Myocyte (in vitro differentiated cells): ENCODE measurements around the gene C1R. TPM values are rescaled to one million over a fixed set of nuclear protein-coding genes. Genes with fewer than 3 reads are reported as not detected.

Source experiments
- DNase-seq: peaks from one replicate; pipeline ENCODE4 v3.0.0-alpha.2; 2012; ENCODE audit warnings: low read depth
- polyA plus RNA-seq: library from polyadenylated mRNA; unstranded; fragments of >200 nt; gene quantifications from one replicate; pipeline ENCODE4 v1.2.1, GENCODE V29; 2012; ENCODE audit warnings: missing spikeins
- total RNA-seq: library from RNA; depleted of rRNA; stranded (reverse); fragments of >200 nt; gene quantifications from 2 replicates; pipeline ENCODE4 v1.2.3, GENCODE V29; 2014

C1R gene
- 203 and 282 TPM in 2 replicates for total RNA-seq
- polyA plus RNA-seq = 183 TPM

DNA sequence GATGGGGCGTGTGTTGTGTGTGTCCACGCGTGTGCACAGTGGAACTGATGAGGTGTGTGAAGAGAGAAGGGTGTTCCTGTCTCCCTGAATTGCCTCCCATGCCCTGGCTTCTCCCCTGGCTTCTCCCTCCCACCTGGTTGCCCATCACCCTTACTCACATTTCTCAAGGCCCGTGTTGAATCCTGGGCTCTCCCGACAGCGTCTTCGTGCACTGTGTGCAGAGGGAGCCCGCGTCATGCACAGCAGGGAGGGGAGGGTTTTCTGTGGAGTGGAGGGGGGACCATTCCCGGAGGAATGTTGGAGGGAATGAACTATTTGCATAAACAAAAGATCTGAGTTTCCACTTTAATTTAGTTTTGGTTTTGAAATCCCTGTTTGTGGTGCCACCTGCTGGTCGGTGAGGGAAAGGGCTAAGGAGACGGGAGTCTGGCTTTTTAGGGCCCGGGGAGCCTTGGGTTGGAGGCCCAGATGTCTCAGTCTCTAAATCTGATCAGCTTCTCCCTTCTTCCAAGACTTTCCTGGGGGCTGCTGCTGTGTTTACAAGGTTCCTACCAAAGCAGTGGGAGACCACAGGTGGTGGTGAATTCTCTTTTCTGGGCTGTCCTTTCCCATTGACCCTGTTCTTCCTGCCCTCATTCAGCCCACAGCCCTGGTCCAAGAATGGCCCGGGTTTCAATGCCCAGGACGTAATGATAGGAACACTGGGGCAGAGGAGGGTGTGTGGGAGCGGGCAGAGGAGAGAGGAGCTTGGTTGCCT lies at the start of gene C1R:
Gene C1R, minus strand, starts transcription at position 217 of the 757 bp plus-strand sequence. Its CDS starts 57 bp downstream, at position 160.
- peak; percentile 90 for DNase-seq

GRCh38 chr12:7141351-7142005 lies 49.2 kb upstream of the C1R start:
- peak; percentile 77 for DNase-seq

DNA sequence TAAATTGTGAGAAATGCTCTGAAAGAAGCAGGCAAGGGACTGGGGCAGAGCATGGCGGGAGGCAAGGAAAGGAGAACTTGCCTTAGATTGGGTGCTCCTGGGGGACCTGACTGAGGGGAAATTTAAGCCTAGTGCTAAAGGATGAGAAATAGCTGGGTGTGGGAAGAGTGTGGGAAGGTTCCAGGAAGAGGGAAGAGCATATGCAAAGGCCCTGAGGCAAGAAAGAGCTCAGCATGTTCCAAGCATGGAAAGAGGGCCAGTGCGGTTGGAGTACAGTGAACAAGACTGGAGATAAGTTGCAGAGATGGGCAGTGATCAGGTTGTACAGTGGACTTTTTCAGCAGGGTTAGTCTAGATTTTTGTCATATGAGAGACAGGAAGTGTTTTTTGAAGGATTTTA lies 47.0 kb upstream of the C1R start:
- no peak for DNase-seq

- DNase-seq = no peak
Measured at GRCh38 chr12:7137908-7138307, 45.7 kb upstream of the C1R start.

GRCh38 chr12:7136676-7137075 lies 44.4 kb upstream of the C1R start:
- DNase-seq = no peak

DNA sequence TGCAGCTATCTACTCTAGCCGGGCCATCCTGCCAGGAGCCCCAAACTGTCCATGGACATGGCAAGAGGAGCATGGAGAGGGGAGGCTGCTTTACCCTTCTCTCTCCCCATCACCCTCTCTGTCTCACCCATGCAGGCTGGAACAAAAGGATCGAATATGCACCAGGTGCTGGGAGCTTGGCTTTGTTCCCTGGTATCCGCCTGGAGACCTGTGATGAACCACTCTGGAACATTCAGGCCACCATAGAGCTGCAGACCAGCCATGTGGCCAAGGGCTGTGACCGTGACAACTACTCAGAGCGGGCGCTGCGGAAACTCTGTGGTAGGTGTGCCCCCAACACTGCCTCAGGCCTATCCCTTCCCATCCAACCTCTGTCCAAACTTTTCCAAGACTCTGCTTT lies 43.8 kb upstream of the C1R start:
- DNase-seq = no peak

DNA sequence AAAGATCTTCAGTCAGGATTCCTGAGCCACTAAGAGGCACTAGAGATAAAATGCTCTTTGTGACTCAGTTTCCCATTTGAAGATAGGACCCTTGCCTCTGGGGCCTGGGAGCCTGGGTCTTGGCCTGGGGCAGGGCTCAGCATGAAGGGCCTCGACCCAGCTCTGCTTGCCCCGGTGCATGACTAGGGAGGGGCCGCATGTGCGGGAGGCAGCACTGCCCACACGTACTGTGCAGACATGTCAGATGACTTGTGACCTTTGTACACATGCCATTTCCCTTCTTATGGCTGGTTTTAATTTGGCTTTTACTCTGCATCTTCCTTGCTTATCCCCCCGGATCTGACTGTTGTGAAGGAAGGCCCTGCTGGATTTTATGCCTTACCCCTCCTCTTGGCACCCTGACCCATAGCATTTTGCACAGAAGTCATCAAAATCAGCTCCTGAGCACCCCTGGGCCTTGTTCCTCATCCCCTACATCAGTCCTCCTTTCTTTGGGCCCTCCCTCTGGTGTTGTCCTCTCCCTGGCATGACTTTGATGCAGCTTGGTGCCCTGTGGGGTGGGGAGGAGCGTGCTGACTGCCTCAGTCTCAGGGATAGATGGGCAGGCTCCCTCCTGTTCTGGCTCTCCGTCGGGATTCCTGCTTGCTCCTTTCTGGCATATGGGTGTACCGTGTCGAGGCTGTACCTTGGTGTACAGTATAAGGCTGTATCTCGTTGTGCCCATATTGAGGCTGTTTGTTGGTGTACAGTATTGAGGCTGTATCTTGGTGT lies 42.3 kb upstream of the C1R start:
- no peak for DNase-seq

GRCh38 chr12:7131502-7131866 lies 39.2 kb upstream of the C1R start:
- no peak for DNase-seq

- DNase-seq = peak; percentile 25
Measured at GRCh38 chr12:7130701-7131501, 38.7 kb upstream of the C1R start.

DNA sequence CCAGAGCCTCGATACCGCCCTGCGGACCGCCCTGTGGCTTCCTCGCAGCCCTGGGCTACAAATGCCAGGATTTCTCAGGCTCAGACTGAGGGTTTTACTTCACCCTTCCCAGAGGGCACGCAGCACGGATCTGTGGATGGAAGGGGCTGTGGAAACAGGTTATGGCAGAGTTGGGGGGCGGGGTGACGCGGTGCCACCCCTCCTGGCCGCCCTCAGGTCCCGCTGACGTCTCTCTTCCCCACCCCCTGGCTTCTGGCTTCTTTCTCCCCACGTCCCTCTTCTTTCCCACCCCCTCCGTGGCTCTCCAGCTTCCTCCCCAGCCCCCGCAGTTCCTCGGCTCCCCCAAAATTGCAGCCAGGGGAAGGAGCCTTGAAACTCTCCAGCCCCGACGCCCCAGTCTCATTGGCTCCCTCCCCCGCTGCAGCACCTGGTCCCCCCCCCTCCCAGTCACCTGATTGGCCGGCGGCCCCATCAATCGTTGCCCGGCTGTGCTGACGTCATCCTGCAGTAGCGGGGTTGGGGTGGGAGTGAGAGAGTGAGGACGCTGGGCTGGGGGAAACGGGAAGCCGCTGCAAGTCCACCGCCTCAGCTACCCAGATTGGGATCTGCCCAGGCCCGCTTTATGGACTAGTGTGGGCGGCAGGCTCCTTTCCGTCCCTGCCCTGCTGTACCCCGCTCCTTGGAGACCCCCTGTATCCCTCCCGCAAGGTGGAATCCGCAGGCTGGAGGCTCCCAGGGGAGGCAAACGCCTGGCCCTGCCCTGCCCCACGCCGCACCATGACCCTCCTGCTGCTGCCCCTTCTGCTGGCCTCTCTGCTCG lies 37.8 kb upstream of the C1R start, which contains the start of gene CLSTN3:
Gene CLSTN3, plus strand, starts transcription at position 500 of the 820 bp plus-strand sequence. Its CDS starts 278 bp downstream, at position 778.
- peak; percentile 72 for DNase-seq

GRCh38 chr12:7129287-7129871 lies 37.1 kb upstream of the C1R start:
- DNase-seq = no peak

GRCh38 chr12:7128681-7129286 lies 36.5 kb upstream of the C1R start, which contains the start of gene RBP5:
RBP5 (minus strand) TSS chr12:7128889; CDS start chr12:7128775, 114 bp downstream.
- no peak for DNase-seq

DNA sequence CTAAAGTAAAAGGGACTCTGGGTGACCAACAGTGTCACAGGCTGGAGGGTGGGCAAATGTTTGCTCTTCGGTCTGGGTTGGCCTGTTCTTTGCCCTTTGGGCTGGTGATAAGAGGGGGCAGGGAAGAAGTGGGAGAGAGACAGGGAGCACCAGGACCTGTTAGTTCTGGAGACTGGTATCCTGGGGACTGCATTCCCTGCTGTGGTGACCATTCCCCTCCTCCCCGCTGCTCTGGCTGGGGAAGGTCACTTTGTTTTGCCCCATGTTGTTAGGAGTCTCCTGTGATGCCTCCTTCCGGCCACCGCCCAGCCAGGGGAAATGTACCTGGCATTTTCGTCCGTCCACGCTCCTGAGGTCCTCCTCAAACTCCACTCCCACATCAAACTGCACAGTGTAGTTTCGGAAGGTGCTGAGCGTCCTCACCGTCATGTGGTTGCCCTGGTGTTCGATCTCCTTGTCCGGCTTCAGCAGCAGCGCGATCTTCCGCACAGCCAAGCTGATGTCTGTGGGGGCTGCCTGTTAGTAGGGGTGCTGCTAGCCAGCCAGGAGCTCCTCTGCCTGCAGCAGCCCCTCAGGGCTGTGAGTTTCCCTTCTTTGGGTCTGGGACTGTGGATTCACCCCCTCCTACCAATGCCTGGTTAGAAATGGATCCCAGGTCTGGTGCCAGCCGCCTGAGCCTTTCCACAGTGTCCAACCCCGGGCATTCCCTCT lies 35.8 kb upstream of the C1R start:
- DNase-seq = no peak

DNA sequence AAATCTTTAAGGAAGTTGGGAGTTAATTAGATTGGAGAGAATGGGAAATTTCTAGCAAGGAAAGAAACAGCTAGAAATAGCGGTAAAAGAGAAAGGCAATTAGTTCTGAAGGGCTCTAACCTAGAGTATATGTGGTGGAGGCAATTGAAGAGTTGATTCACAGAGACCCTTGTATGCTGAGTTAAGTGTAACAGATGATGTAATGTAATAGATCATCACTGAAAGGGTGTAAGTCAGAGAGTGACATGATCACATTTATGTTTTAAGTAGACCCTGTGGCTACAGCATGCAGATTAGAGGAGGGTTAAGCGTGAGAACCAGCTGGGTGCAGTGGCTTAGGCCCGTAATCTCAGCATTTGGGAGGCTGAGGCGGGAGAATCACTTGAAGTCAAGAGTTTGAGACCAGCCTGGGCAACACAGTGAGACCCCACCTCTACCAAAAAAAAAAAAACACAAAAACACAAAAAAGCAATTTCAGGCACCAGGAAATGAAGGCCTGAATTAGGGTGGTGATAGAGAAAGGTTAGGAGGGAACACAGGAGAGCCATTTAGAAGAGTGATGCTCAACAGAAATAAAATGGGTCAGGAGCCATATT lies 33.5 kb upstream of the C1R start:
- DNase-seq = no peak

DNA sequence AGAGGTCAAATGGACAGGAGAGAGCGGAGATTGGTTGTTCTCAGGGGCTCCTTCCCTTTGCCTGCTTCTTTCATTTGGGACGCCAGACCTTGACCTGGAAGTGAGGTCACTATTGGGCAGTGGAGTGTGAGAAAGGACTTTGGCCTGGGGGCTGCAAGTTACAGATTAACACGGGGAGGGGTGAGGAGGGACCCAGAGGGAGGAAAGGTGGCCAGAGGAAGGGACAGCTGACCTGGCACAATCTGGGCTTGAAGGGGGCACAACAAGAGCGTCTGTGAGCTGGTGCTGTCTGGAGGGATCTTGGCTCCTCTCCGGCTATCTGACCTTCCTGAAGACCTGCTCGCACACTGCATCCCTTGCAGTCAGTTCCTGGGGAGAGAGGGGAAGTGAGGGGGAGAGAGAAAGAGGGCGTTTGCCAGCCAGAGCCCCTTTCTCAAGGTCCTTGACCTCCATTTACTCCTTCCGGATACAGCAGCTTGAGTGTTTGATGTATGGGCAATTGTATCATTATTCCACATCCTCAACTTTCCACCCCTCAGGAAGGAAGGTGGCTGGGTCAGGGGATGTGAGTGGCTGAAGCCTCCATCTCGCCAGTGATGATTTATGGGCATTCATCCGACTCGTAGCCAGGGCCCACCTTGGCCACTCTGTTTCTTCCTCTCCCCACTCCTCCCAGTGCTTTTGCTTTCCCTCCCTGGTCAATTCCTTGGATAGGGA lies 31.7 kb upstream of the C1R start:
- no peak for DNase-seq

GRCh38 chr12:7122811-7123769 lies 30.8 kb upstream of the C1R start:
- no peak for DNase-seq
